Osteoblast (primary cell): Measurements from ENCODE around the gene CHST2. TPM values are rescaled to one million over a fixed set of nuclear protein-coding genes. Genes with fewer than 3 reads are reported as not detected.
"Not testable (repeated sequence)": the region's sequence is repeated elsewhere in the genome, so short reads cannot be mapped to it uniquely, and the experiment has no call there.

Source experiments
- DNase-seq: peaks from one replicate; pipeline ENCODE4 v3.0.0; 2011; ENCODE audit warnings: low spot score, mixed read lengths; ENCODE audit not compliant: insufficient read length; ENCODE audit errors: missing footprints
- H2AFZ ChIP-seq: 2 replicates; pipeline ENCODE4 v1.6.0; 2011; ENCODE audit warnings: mild to moderate bottlenecking, low read length
- H3K27ac ChIP-seq: 2 replicates; pipeline ENCODE4 v1.5.1; 2011; ENCODE audit warnings: mild to moderate bottlenecking, low read depth, low read length, moderate library complexity
- H3K27me3 ChIP-seq: 2 replicates; pipeline ENCODE4 v1.6.0; 2012; ENCODE audit warnings: mild to moderate bottlenecking, control low read depth, inconsistent platforms, low read length, moderate library complexity; ENCODE audit not compliant: insufficient read depth
- H3K36me3 ChIP-seq: 2 replicates; pipeline ENCODE4 v1.5.1; 2011; ENCODE audit warnings: mild to moderate bottlenecking, low read length, control low read depth, moderate library complexity; ENCODE audit not compliant: insufficient read depth
- H3K4me1 ChIP-seq: 2 replicates; pipeline ENCODE4 v1.5.1; 2011; ENCODE audit warnings: mild to moderate bottlenecking, low read length, control low read depth, moderate library complexity; ENCODE audit not compliant: insufficient read depth
- H3K4me2 ChIP-seq: 2 replicates; pipeline ENCODE4 v1.6.0; 2011; ENCODE audit warnings: mild to moderate bottlenecking, low read length; ENCODE audit not compliant: insufficient read depth
- H3K4me3 ChIP-seq: fragments of 200-600 bp; sonication (generic); 3 replicates; pipeline ENCODE4 v1.5.1; 2012; ENCODE audit warnings: mild to moderate bottlenecking, low read length, inconsistent platforms; ENCODE audit not compliant: insufficient read depth
- H3K79me2 ChIP-seq: 2 replicates; pipeline ENCODE4 v1.6.0; 2012; ENCODE audit warnings: mild to moderate bottlenecking, low read length, control low read depth, inconsistent platforms; ENCODE audit not compliant: insufficient read depth
- H3K9me3 ChIP-seq: 2 replicates; pipeline ENCODE4 v1.5.1; 2011; ENCODE audit warnings: low read depth, low read length, control low read depth
- H4K20me1 ChIP-seq: 2 replicates; pipeline ENCODE4 v1.6.0; 2012; ENCODE audit warnings: mild to moderate bottlenecking, low read length, control low read depth; ENCODE audit not compliant: insufficient read depth
- CTCF ChIP-seq: IDR thresholded peaks from 2 replicates; pipeline ENCODE4 v1.5.1; 2011; ENCODE audit warnings: mild to moderate bottlenecking, low read depth, low read length, moderate library complexity; ENCODE audit errors: extremely low read depth
- total RNA-seq: library from RNA; depleted of rRNA; stranded (reverse); fragments of >200 nt; gene quantifications from 2 replicates; pipeline ENCODE4 v1.2.3, GENCODE V29; 2012

CHST2 gene, protein sequence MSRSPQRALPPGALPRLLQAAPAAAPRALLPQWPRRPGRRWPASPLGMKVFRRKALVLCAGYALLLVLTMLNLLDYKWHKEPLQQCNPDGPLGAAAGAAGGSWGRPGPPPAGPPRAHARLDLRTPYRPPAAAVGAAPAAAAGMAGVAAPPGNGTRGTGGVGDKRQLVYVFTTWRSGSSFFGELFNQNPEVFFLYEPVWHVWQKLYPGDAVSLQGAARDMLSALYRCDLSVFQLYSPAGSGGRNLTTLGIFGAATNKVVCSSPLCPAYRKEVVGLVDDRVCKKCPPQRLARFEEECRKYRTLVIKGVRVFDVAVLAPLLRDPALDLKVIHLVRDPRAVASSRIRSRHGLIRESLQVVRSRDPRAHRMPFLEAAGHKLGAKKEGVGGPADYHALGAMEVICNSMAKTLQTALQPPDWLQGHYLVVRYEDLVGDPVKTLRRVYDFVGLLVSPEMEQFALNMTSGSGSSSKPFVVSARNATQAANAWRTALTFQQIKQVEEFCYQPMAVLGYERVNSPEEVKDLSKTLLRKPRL
- 13.8 and 16.5 TPM in 2 replicates for total RNA-seq

DNA sequence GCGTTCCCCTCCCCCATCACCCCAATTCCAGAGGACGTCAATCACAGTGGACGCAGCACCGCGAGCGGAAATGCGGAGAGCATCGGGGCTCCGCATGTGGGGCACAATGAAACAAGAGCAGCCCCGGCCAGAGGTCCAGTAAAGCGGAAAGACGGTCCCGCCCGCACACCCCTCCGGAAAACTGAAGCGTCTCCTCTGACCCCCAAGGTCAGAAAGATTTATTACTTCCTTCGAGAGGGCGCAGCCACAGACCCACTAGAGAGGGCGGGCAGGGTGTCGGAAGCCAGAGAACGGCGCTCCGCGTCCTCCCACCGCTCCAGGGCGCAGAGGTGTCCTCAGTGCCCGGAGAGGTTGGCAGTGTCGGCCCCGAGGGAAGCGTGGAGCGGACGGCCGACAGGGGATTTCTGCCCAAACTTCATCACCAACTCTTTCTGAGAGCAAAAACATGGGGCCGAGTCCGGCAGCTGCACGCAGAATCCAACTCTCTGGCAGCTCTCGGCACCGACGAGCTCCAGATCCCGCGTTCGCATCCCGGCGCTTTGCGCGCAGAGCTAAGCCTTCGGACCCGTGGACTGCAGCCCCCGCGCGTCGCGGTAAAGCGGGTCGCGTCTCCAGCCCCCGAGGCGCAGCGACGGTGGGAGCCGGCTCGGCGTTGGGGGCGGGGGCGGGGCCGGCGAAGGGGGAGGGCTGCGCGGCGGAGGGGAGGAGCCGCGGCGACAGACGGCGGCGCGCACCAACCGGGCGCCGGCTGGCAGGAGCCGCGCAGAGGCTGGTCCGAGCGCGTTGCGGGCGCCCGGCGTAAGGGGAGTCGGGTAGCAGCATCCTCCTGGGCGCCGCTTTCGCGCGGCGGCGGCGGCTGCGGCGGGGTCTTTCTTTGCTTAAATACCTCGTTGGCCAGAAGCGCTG, at the start of gene CHST2:
Gene CHST2 (plus strand): TSS at position 763 of the 906 bp plus-strand sequence. CDS start 1,046 bp downstream, outside the sequence.
- H3K79me2 ChIP-seq = peaks cover 2% of the 10 kb centered on the region
- no peaks in the 10 kb centered on the region for H4K20me1 ChIP-seq
- H3K36me3 ChIP-seq = no peaks in the 10 kb centered on the region
- no peaks in the 10 kb centered on the region for H3K4me1 ChIP-seq
- peaks cover 4% of the 10 kb centered on the region for H3K27me3 ChIP-seq
- peak within 1 kb of the TSS; percentile 91 for H3K4me3 ChIP-seq
- peak; percentile 100 for DNase-seq
- TF ChIP-seq CTCF = no peak
- peak within 1 kb of the TSS; percentile 90 for H2AFZ ChIP-seq
- peak within 1 kb of the TSS; percentile 45 for H3K27ac ChIP-seq
- peak within 1 kb of the TSS; percentile 84 for H3K4me2 ChIP-seq
- H3K9me3 ChIP-seq = no peaks in the 10 kb centered on the region

DNA sequence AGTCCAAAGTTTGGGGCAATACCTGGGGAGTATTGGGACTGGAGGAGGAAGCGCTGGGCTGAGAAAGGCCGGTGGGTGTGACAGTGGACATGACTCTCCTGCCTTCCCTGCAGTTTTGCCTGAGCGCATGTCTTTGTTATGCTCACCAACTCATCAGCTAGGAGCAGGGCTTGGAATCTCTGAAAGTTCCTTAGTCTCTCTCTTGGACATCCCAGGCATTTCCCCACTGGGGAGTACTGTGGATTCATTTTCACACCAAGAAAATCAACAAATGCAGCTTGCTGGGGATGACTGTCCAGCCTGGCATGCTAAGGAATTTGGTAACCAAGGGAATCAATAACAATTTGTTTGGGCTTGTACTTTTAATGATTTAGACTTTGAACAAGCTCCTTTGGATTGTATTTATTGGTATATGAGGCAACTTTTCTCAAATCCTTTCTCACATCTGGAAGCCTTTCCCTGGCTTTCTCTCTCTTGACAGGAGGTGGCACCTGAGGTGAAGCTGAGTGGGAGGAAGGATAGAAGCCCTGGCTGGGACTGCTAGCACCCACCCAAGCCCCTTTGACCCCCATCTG, 48.5 kb upstream of the CHST2 start:
- no peaks in the 10 kb centered on the region for H3K36me3 ChIP-seq
- H3K27ac ChIP-seq = peak overlapping the region; percentile 69
- peak overlapping the region; percentile 24 for H3K4me2 ChIP-seq
- no peak for TF ChIP-seq CTCF
- no peak overlapping the region for H3K4me3 ChIP-seq
- peak; percentile 97 for DNase-seq
- no peak overlapping the region for H2AFZ ChIP-seq
- H4K20me1 ChIP-seq = no peaks in the 10 kb centered on the region
- no peaks in the 10 kb centered on the region for H3K9me3 ChIP-seq
- peaks cover 11% of the 10 kb centered on the region for H3K4me1 ChIP-seq
- H3K27me3 ChIP-seq = no peaks in the 10 kb centered on the region
- no peaks in the 10 kb centered on the region for H3K79me2 ChIP-seq

DNA sequence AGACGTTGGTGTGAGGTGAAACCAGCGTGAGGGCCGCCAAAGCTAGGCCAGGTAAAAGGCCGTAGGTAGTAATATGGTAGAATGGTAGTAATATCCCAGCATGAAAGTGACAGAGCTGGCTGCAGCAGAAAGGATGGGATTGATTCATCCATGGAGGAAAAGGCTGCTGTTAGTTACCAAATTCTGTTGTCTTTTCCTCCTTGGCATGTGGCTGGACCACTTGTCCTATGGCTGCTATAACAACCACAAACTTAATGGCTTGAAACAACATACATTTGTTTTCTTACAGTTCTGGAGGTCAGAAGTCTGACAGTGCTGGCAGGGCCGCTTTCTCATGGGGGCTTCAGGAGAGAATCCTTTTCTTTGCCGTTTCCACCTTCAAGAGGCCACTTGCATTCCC, 47.8 kb upstream of the CHST2 start:
- TF ChIP-seq CTCF = no peak
- peak overlapping the region; percentile 24 for H3K4me2 ChIP-seq
- H2AFZ ChIP-seq = no peak overlapping the region
- peaks cover 11% of the 10 kb centered on the region for H3K4me1 ChIP-seq
- no peaks in the 10 kb centered on the region for H4K20me1 ChIP-seq
- no peaks in the 10 kb centered on the region for H3K36me3 ChIP-seq
- H3K79me2 ChIP-seq = no peaks in the 10 kb centered on the region
- no peaks in the 10 kb centered on the region for H3K9me3 ChIP-seq
- H3K4me3 ChIP-seq = no peak overlapping the region
- peak; percentile 73 for DNase-seq
- H3K27me3 ChIP-seq = no peaks in the 10 kb centered on the region
- H3K27ac ChIP-seq = peak overlapping the region; percentile 69

GRCh38 chr3:143072298-143073020, 47.1 kb upstream of the CHST2 start:
- not testable (repeated sequence) for H3K79me2 ChIP-seq, H3K27ac ChIP-seq, H3K4me3 ChIP-seq, H2AFZ ChIP-seq, H3K9me3 ChIP-seq, H4K20me1 ChIP-seq, H3K36me3 ChIP-seq, H3K4me2 ChIP-seq, H3K27me3 ChIP-seq
- H3K4me1 ChIP-seq = peaks cover 11% of the 10 kb centered on the region
- peak; percentile 30 for DNase-seq

- H3K4me2 ChIP-seq, H3K27me3 ChIP-seq, H2AFZ ChIP-seq, H3K36me3 ChIP-seq, H3K27ac ChIP-seq, DNase-seq, H3K4me3 ChIP-seq, H3K79me2 ChIP-seq, H3K9me3 ChIP-seq, H4K20me1 ChIP-seq: not testable (repeated sequence)
- H3K4me1 ChIP-seq = peaks cover 11% of the 10 kb centered on the region
Observed at GRCh38 chr3:143073541-143073940, 46.0 kb upstream of the CHST2 start.
